GM23248 (cell line): ENCODE data around the gene COL6A1. TPM values are rescaled to one million over a fixed set of nuclear protein-coding genes. Genes with fewer than 3 reads are reported as not detected.
"Not testable (repeated sequence)": the region's sequence is repeated elsewhere in the genome, so short reads cannot be mapped to it uniquely, and the experiment has no call there.

Experiments used
- DNase-seq: peaks from one replicate; pipeline ENCODE4 v3.0.0-alpha.2; 2015
- H2AFZ ChIP-seq: fragments of 200-600 bp; sonication (generic); 2 replicates; pipeline ENCODE4 v1.6.1; 2016; ENCODE audit warnings: antibody characterized with exemption
- H3F3A ChIP-seq: fragments of 200-600 bp; sonication (generic); 2 replicates; pipeline ENCODE4 v1.6.1; 2016; ENCODE audit warnings: mild to moderate bottlenecking, antibody characterized with exemption, mixed run types; ENCODE audit not compliant: insufficient read depth
- H3K27ac ChIP-seq: fragments of 200-600 bp; sonication (generic); 2 replicates; pipeline ENCODE4 v1.5.1; 2016; ENCODE audit warnings: mild to moderate bottlenecking
- H3K27me3 ChIP-seq: fragments of 200-600 bp; sonication (generic); replicated peaks from 2 replicates; pipeline ENCODE4 v1.6.1; 2016; ENCODE audit warnings: mild to moderate bottlenecking; ENCODE audit not compliant: insufficient read depth
- H3K36me3 ChIP-seq: fragments of 200-600 bp; sonication (generic); 2 replicates; pipeline ENCODE4 v1.6.1; 2016; ENCODE audit warnings: low read depth, mild to moderate bottlenecking
- H3K4me1 ChIP-seq: fragments of 200-600 bp; sonication (generic); 2 replicates; pipeline ENCODE4 v1.6.1; 2016; ENCODE audit warnings: mild to moderate bottlenecking; ENCODE audit not compliant: insufficient read depth
- H3K4me2 ChIP-seq: fragments of 200-600 bp; sonication (generic); one replicate; pipeline ENCODE4 v1.6.1; 2016; ENCODE audit warnings: mild to moderate bottlenecking; ENCODE audit not compliant: unreplicated experiment
- H3K4me3 ChIP-seq: fragments of 200-600 bp; sonication (generic); 2 replicates; pipeline ENCODE4 v1.5.1; 2016; ENCODE audit warnings: mild to moderate bottlenecking
- H3K79me2 ChIP-seq: fragments of 200-600 bp; sonication (generic); 2 replicates; pipeline ENCODE4 v1.6.1; 2016; ENCODE audit warnings: mild to moderate bottlenecking; ENCODE audit not compliant: insufficient read depth
- H3K9ac ChIP-seq: fragments of 200-600 bp; sonication (generic); 2 replicates; pipeline ENCODE4 v1.6.1; 2016; ENCODE audit warnings: mild to moderate bottlenecking
- H3K9me2 ChIP-seq: fragments of 200-600 bp; sonication (generic); 2 replicates; pipeline ENCODE4 v1.6.1; 2016; ENCODE audit warnings: mixed run types, mild to moderate bottlenecking, moderate library complexity; ENCODE audit not compliant: insufficient read depth
- H3K9me3 ChIP-seq: fragments of 200-600 bp; sonication (generic); one replicate; pipeline ENCODE4 v1.6.1; 2017; ENCODE audit warnings: low read depth
- H4K20me1 ChIP-seq: fragments of 200-600 bp; sonication (generic); 2 replicates; pipeline ENCODE4 v1.6.0; 2016; ENCODE audit not compliant: insufficient read depth
- EZH2 ChIP-seq: fragments of 200-600 bp; sonication (generic); IDR thresholded peaks from 2 replicates; pipeline ENCODE4 v1.6.1; 2018; ENCODE audit warnings: antibody characterized with exemption, mild to moderate bottlenecking; ENCODE audit not compliant: insufficient read depth, poor library complexity, severe bottlenecking
- EZH2phosphoT487 ChIP-seq: fragments of 200-600 bp; sonication (generic); IDR thresholded peaks from 2 replicates; pipeline ENCODE4 v1.6.1; 2018; ENCODE audit warnings: antibody characterized with exemption, moderate library complexity, mild to moderate bottlenecking, low read depth; ENCODE audit not compliant: insufficient read depth
- WGBS, 2 experiments: methylation state at CpG; one replicate each; pipeline ENCODE4 v1.1.6; 2015 to 2017; ENCODE audit warnings: low lambda C conversion rate in 2 of 2, low coverage in 1 of 2; ENCODE audit errors: missing lambda C conversion rate in 2 of 2; 5-methylcytosine and 5-hydroxymethylcytosine counted together
- in situ Hi-C: fragments of 300-500 bp; cut with MboI; formaldehyde crosslinking; loops from 2 replicates; pipeline ENCODE4 v1.15.0; 2020
- polyA plus RNA-seq: library from polyadenylated mRNA; unstranded; fragments of >200 nt; fragmentation: Nextera tagmentation; extraction: Ambion mirVana; gene quantifications from 2 replicates; pipeline ENCODE4 v1.2.1, GENCODE V29; 2016
- total RNA-seq: library from RNA; depleted of rRNA; stranded (reverse); fragments of >200 nt; shearing (Covaris generic); gene quantifications from 2 replicates; pipeline ENCODE4 v1.2.3, GENCODE V29; 2014

Gene COL6A1
- total and polyA plus RNA-seq, 2 experiments from 2014 or later = 685 to 1,783 TPM

GRCh38 chr21:46004168-46004861 lies 22.7 kb downstream of the COL6A1 start:
- peaks cover 7% of the 10 kb centered on the region; the same call in 1 of the 2 replicates for H3K36me3 ChIP-seq
- no peak overlapping the region for H3K4me2 ChIP-seq
- H3K27me3 ChIP-seq = no peaks in the 10 kb centered on the region
- H3K9me2 ChIP-seq = no peaks in the 10 kb centered on the region
- peaks cover 20% of the 10 kb centered on the region for H3F3A ChIP-seq
- H3K4me3 ChIP-seq = no peak overlapping the region
- no peak overlapping the region for H3K27ac ChIP-seq
- peak; percentile 20 for DNase-seq
- no peaks in the 10 kb centered on the region for H3K4me1 ChIP-seq
- H3K79me2 ChIP-seq = no peaks in the 10 kb centered on the region
- in situ Hi-C loops = no loop called here
- H3K9ac ChIP-seq = no peak overlapping the region
- H4K20me1 ChIP-seq = no peaks in the 10 kb centered on the region
- TF ChIP-seq EZH2 (no peak), EZH2phosphoT487 (no peak)
- WGBS, 2 experiments = 69% methylated on average over 22 of the region's 24 CpGs
- no peak overlapping the region for H2AFZ ChIP-seq
- no peaks in the 10 kb centered on the region for H3K9me3 ChIP-seq

- Histone ChIP-seq H3K4me1 (no peaks in the 10 kb centered on the region), H3F3A (peaks cover 19% of the 10 kb centered on the region), H3K4me2 (no peak overlapping the region), H3K27ac (no peak overlapping the region), H2AFZ (no peak overlapping the region), H3K9ac (no peak overlapping the region), H3K4me3 (no peak overlapping the region), H3K27me3 (no peaks in the 10 kb centered on the region), H3K36me3 (peaks cover 7% of the 10 kb centered on the region; the same call in 1 of the 2 replicates), H3K9me3 (no peaks in the 10 kb centered on the region), H4K20me1 (no peaks in the 10 kb centered on the region), H3K9me2 (no peaks in the 10 kb centered on the region), H3K79me2 (no peaks in the 10 kb centered on the region)
- in situ Hi-C loops = no loop called here
- peak; percentile 14 for DNase-seq
- TF ChIP-seq EZH2phosphoT487 (no peak), EZH2 (no peak)
- 84 to 88% methylated on average over 11 to 12 of the region's 12 CpGs for WGBS, 2 experiments
Observed at GRCh38 chr21:46005081-46005480, 23.5 kb downstream of the COL6A1 start.

GRCh38 chr21:46005481-46005881 lies 23.9 kb downstream of the COL6A1 start:
- Histone ChIP-seq H3K79me2 (no peaks in the 10 kb centered on the region), H3K4me2 (no peak overlapping the region), H3K4me3 (no peak overlapping the region), H3K4me1 (no peaks in the 10 kb centered on the region), H3K27me3 (no peaks in the 10 kb centered on the region), H3K9me2 (no peaks in the 10 kb centered on the region), H4K20me1 (no peaks in the 10 kb centered on the region), H3K27ac (no peak overlapping the region), H3K9me3 (no peaks in the 10 kb centered on the region), H3K36me3 (peaks cover 7% of the 10 kb centered on the region; the same call in 1 of the 2 replicates), H3F3A (peaks cover 17% of the 10 kb centered on the region), H2AFZ (no peak overlapping the region), H3K9ac (no peak overlapping the region)
- TF ChIP-seq EZH2 (no peak), EZH2phosphoT487 (no peak)
- in situ Hi-C loops = no loop called here
- WGBS, 2 experiments = 91 to 97% methylated on average over 5 to 20 of the region's 20 CpGs
- DNase-seq = no peak

- H3K36me3 ChIP-seq, H3K4me3 ChIP-seq, in situ Hi-C loops, H3K9me2 ChIP-seq, H2AFZ ChIP-seq, H3K4me2 ChIP-seq, H3K4me1 ChIP-seq, H3K9ac ChIP-seq, H3K9me3 ChIP-seq, H4K20me1 ChIP-seq, H3K27me3 ChIP-seq, H3K27ac ChIP-seq, H3K79me2 ChIP-seq: not testable (repeated sequence)
- H3F3A ChIP-seq = peaks cover 17% of the 10 kb centered on the region
- 86 to 100% methylated on average over 5 to 53 of the region's 64 CpGs for WGBS, 2 experiments
- peak; percentile 44 for DNase-seq
Observed at GRCh38 chr21:46005894-46006546, 24.4 kb downstream of the COL6A1 start.
